HUES6 (cell line): ENCODE data around the gene RPL26.
"Not testable (repeated sequence)": the region's sequence is repeated elsewhere in the genome, so short reads cannot be mapped to it uniquely, and the experiment has no call there.

Experiments used
- H3K27ac ChIP-seq: 2 replicates; pipeline ENCODE4 v1.7.0; 2013; ENCODE audit warnings: low read depth, mild to moderate bottlenecking, low read length, inconsistent platforms
- H3K27me3 ChIP-seq: 2 replicates; pipeline ENCODE4 v1.6.1; 2013; ENCODE audit warnings: low read length; ENCODE audit not compliant: control insufficient read depth, insufficient read depth
- H3K36me3 ChIP-seq: 2 replicates; pipeline ENCODE4 v1.6.1; 2013; ENCODE audit warnings: low read length; ENCODE audit not compliant: control insufficient read depth, insufficient read depth
- H3K4me1 ChIP-seq: 2 replicates; pipeline ENCODE4 v1.6.1; 2013; ENCODE audit warnings: low read length; ENCODE audit not compliant: control insufficient read depth, insufficient read depth
- H3K4me3 ChIP-seq: 2 replicates; pipeline ENCODE4 v1.5.1; 2013; ENCODE audit warnings: low read depth, low read length
- H3K9ac ChIP-seq: one replicate; pipeline ENCODE4 v1.6.1; 2013; ENCODE audit warnings: mild to moderate bottlenecking, low read length
- H3K9me3 ChIP-seq: 2 replicates; pipeline ENCODE4 v1.6.1; 2013; ENCODE audit warnings: low read depth, low read length; ENCODE audit not compliant: control insufficient read depth, insufficient read depth

Gene RPL26

DNA sequence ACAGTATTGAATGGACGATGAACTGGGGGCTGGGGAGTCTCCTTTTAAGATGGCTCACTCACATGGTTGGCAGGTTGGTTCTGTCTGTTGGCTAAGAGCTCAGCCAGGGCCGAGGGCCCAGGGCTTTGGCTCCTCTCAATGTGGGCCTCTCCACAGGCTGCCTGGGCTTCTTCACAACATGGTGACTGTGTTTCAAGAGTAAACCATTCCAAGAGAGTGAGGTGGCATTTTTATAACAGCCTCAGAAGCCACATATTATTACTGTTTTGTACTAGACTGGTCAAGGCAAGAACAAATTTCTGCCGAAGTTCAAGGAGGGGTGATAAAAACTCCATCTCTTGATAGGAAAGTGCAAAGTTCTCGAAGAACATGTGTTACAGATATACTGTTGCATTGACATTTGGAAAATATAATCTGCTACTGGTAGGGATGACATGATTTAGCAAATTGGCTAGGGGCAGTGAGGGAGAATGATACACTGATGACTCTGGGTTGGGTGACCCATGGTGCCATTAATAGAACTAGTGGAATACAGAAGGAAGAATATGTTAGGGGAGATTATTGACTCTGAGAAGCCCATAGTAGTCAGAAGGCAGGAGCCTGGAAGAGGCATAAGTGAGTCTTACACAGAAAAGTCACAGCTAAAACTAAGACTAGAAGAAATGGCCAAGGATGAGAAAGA is 20.2 kb downstream of the RPL26 start:
- Histone ChIP-seq H3K4me1 (peaks cover 20% of the 10 kb centered on the region), H3K36me3 (no peaks in the 10 kb centered on the region), H3K4me3 (no peak overlapping the region), H3K9ac (no peak overlapping the region), H3K27ac (no peak overlapping the region), H3K9me3 (no peaks in the 10 kb centered on the region), H3K27me3 (no peaks in the 10 kb centered on the region)

DNA sequence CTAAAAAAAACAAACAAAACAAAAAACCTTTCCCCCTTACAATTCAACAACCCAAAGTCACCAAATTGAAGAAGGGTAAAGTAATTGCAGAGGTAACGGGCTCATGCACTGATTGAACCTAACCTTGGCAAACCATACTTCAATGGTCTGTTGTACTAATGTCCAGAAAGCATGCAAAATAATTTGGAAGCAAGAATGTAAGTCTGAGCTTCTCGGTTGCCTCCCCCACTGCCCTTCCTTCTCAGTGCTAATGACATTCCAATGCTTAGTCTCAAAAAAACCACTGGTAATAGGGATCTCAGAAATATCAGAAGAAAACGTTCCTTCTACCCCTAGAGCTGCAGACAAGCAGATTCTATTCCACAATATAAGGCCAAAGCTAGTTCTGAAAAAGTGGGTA is 22.2 kb downstream of the RPL26 start:
- Histone ChIP-seq H3K27ac (no peak overlapping the region), H3K4me3 (no peak overlapping the region), H3K36me3 (no peaks in the 10 kb centered on the region), H3K9me3 (no peaks in the 10 kb centered on the region), H3K4me1 (peaks cover 20% of the 10 kb centered on the region), H3K9ac (no peak overlapping the region), H3K27me3 (no peaks in the 10 kb centered on the region)

DNA sequence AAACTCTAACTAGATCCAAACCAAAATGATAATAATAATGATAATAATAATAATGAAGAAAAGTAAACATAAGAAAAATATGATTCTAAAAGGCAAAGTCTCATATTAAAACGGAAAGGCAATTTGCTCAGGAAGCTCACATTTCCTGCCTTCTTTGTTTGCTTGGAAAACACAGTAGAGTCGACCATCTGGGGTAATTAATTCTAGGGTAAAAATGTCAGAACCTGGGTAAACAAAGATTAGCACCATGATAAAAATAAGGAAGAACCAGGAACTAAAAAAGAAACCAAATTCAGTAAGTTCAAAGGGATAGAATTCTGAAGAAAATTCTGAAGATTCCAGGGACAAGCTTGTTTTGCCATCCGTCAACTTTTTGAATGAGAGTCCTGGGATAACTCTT is 22.7 kb downstream of the RPL26 start:
- Histone ChIP-seq H3K27ac (no peak overlapping the region), H3K27me3 (no peaks in the 10 kb centered on the region), H3K9me3 (no peaks in the 10 kb centered on the region), H3K9ac (no peak overlapping the region), H3K4me1 (peaks cover 20% of the 10 kb centered on the region), H3K36me3 (no peaks in the 10 kb centered on the region), H3K4me3 (no peak overlapping the region)

DNA sequence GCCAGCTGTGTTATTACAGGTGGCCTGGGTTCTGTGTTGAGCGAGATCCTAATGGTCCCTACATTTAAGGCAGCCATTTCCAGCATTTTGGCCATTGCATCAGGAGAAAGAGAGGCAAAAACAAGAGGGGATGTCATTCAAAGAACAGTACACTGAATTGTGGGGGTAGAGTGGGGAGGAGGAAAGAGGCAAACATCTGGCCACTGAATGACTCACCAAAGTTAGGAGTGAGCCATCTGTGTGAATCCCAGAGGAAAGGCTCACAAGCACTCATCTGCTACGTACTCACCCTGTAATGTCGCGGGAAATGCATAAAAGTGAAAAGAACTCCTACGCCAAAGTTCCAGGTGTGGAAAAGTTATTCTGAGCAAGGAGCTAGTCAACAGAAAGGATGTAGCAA is 23.2 kb downstream of the RPL26 start:
- no peaks in the 10 kb centered on the region for H3K27me3 ChIP-seq
- no peak overlapping the region for H3K9ac ChIP-seq

DNA sequence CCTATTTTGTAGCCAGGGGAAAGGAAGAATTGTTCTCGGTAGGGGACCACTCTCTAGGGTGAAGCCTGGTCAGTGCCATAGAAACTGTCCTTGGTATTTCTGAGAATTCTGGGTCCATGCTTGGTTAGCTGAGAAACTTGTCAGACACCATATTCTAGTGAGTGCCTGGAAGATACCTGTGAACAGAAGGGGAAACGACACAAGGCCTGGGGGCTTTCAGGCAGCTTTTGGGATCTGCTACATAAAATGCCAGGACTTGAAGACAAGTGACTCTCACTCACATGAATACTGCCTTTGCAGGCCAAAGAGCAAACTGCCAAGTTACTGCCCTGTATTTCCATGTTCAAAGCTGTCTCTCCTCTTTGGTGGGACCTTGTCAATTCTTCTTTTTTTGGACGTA is 25.1 kb downstream of the RPL26 start:
- no peak overlapping the region for H3K4me3 ChIP-seq
- H3K27me3 ChIP-seq, result no peaks in the 10 kb centered on the region
- peaks cover 20% of the 10 kb centered on the region for H3K4me1 ChIP-seq
- H3K36me3 ChIP-seq, result no peaks in the 10 kb centered on the region
- H3K27ac ChIP-seq, result no peak overlapping the region
- no peak overlapping the region for H3K9ac ChIP-seq
- H3K9me3 ChIP-seq, result no peaks in the 10 kb centered on the region

More for the DNA sequence above, 23.2 kb downstream of the RPL26 start:
- Histone ChIP-seq H3K36me3 (no peaks in the 10 kb centered on the region), H3K9me3 (no peaks in the 10 kb centered on the region), H3K4me3 (no peak overlapping the region), H3K4me1 (peaks cover 20% of the 10 kb centered on the region), H3K27ac (no peak overlapping the region)

DNA sequence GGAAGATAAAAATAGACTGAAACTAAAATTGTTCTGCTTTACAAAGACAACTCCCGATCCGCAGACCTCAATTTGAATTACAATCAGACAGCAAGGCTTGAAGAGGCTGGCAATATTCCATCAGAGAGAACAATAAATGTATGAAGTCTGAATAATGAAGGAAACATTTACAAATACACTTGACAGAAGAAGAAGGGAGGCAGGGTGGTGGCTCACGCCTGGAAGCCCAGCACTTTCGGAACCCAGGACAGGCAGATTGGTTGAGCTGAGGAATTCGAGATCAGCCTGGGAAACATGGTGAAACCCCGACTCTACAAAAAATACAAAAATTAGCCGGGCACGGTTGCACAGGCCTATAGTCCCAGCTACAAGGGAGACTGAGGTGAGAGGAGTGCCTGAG is 28.8 kb downstream of the RPL26 start:
- 0 out of 2 replicates have a peak, but pooled peaks cover under 1% of the 10 kb centered on the region for H3K4me1 ChIP-seq
- no peak overlapping the region for H3K9ac ChIP-seq
- H3K27me3 ChIP-seq, result no peaks in the 10 kb centered on the region

DNA sequence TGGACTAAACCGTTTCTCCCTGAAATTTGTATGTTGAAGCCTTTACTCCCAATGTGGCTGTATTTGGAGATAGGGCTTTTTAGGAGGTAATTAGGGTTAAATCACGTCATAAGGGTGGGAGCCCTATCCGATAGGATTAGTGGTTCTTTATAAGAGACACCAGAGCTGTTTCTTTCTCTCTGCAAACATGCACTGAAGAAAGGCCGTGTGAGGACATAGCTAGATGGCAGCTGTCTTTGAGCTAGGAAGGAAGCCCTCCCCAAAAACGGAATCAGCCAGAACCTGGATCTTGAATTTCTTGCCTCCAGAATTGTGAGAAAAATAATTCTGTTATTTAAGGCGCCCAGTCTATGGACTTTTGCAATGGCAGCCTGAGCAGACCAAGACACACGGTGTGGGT is 29.3 kb downstream of the RPL26 start:
- H3K36me3 ChIP-seq, result no peaks in the 10 kb centered on the region
- H3K9ac ChIP-seq, result no peak overlapping the region
- no peak overlapping the region for H3K4me3 ChIP-seq
- H3K27me3 ChIP-seq, result no peaks in the 10 kb centered on the region
- no peaks in the 10 kb centered on the region for H3K4me1 ChIP-seq
- H3K9me3 ChIP-seq, result no peaks in the 10 kb centered on the region
- no peak overlapping the region for H3K27ac ChIP-seq

More for the DNA sequence above, 28.8 kb downstream of the RPL26 start:
- H3K36me3 ChIP-seq, result no peaks in the 10 kb centered on the region
- no peaks in the 10 kb centered on the region for H3K9me3 ChIP-seq
- H3K27ac ChIP-seq, result no peak overlapping the region
- no peak overlapping the region for H3K4me3 ChIP-seq

DNA sequence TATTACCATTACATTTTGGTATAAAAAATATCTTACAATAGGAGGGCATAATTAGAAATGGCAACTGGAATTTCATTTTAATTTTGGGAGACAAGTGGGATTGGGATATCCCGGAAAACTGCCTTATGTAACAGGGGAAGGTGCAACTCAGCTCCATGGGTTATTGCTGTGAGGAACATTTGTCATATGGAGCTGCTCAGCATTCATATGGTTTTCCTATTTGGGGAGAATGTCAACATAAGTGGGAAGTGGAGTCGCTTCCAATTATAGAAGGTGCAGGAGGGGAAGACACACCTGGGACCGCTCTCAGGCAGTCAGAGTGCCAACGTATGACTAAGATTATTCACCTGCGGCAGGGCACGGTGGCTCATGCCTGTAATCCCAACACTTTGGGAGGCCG is 32.7 kb downstream of the RPL26 start:
- no peak overlapping the region for H3K4me3 ChIP-seq
- H3K27ac ChIP-seq, result no peak overlapping the region
- H3K9me3 ChIP-seq, result no peaks in the 10 kb centered on the region
- no peaks in the 10 kb centered on the region for H3K27me3 ChIP-seq
- no peaks in the 10 kb centered on the region for H3K36me3 ChIP-seq
- no peak overlapping the region for H3K9ac ChIP-seq
- H3K4me1 ChIP-seq, result no peaks in the 10 kb centered on the region

DNA sequence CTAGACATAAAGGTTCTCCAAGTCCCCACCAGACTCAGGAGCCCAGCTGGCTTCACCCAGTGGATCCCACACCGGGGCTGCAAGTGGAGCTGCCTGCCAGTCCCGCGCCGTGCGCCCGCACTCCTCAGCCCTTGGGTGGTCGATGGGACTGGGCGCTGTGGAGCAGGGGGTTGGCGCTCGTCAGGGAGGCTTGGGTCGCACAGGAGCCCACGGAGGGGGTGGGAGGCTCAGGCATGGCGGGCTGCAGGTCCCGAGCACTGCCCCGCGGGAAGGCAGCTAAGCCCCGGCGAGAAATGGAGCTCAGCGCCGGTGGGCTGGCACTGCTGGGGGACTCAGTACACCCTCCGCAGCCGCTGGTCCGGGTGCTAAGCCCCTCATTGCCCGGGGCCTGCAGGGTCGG is 36.0 kb downstream of the RPL26 start:
- H3K27me3 ChIP-seq, H3K9ac ChIP-seq: not testable (repeated sequence)

DNA sequence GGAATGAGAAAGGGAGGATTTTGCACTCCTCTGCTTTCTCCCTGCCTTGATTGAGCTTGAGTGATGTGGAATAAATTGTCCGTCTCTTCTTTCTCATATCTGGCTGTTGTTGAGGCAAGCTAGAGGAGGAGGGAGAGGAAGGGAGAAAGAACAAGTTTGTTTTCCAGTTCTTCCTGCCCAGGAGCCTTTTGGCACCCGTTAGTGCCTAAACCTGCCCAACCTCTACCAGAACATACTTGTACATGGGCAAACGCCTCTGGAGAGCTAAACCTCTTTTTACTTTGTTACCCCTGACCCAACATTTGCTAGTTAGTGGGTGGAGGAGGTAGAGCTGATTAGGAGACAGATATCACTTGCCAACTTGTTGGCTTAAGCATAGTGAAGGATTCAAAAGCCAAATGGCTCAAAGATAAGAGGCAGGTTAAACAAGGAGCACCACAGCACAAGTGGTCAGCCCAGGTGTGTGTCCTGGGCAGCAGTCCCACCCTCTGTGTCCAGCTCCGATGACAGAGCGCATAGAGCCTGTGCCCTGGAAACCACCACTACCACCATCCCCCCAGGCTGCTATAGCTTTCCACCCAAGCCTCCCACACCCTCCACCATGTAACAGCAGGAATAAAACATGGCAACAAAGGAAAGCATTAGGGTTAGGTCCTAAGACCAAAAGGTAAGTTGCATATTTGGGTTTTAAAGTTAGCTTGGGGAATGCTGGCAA is 36.9 kb downstream of the RPL26 start:
- H3K9ac ChIP-seq, result no peak overlapping the region
- no peaks in the 10 kb centered on the region for H3K9me3 ChIP-seq
- no peak overlapping the region for H3K27ac ChIP-seq
- H3K4me1 ChIP-seq, result peaks cover 6% of the 10 kb centered on the region
- no peak overlapping the region for H3K4me3 ChIP-seq
- H3K27me3 ChIP-seq, result no peaks in the 10 kb centered on the region
- no peaks in the 10 kb centered on the region for H3K36me3 ChIP-seq

More for the DNA sequence above, 36.0 kb downstream of the RPL26 start:
- H3K27ac ChIP-seq, H3K4me1 ChIP-seq, H3K4me3 ChIP-seq, H3K36me3 ChIP-seq, H3K9me3 ChIP-seq: not testable (repeated sequence)

DNA sequence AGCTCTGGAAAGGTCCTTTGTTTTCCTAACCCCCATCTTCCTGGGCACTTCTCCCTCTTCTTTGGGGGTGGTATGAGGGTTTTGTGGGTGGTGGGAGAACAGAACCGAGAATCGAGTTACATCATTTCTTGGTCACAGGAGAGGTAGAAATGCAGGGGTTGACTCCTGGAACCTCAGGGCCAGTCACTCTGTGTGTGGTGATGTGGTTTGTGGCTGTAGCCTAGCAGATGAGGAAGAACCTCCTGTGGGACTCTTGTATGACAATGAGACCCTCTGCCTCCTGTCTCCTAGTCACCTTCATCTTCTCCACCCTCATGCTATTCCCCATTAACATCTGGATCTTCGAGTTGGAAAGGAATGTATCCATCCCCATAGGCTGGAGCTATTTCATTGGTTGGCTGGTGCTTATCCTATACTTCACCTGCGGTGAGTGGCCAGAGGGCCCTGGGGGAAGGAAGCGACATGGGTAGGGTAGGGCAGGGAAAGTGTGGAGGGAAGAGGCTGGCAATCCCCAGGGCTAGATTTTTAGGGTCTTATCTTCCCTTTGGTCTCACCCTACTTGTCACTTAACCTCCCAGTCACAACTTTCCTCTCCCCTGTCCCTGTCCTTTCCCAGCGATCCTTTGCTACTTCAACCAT is 37.8 kb downstream of the RPL26 start:
- peaks cover 7% of the 10 kb centered on the region for H3K4me1 ChIP-seq
- no peak overlapping the region for H3K9ac ChIP-seq
- no peaks in the 10 kb centered on the region for H3K36me3 ChIP-seq
- no peak overlapping the region for H3K27ac ChIP-seq
- H3K9me3 ChIP-seq, result no peaks in the 10 kb centered on the region
- H3K4me3 ChIP-seq, result no peak overlapping the region
- H3K27me3 ChIP-seq, result no peaks in the 10 kb centered on the region
